Measurements from ENCODE around the gene TMEM183A. TPM values are rescaled to one million over a fixed set of nuclear protein-coding genes. Genes with fewer than 3 reads are reported as not detected.

Gene TMEM183A
- total and polyA plus RNA-seq, 2 of the 4 experiments (the other 2 are of a cell fraction): 56.8 to 63.1 TPM

DNA sequence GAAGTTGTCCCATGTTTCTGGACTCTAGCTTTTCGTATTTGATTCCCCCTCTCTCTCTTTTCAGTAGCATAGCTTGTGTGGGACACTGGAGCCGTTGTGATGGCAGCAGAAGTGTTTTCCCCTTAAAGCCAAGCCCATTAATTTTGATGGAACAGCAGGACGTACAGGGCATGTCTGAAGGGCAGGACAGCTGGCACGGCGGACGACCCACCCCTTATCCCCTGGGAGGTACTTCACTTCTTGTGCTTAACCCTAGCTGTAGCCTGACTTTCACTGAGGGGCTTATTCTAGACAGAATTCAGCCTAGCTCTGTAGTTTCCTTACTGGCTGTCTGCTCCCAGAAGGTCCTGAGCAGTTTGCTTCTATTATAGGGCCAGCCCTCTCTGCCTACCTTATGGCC, 10.5 kb downstream of the TMEM183A start:
- H3K9me1 ChIP-seq (ENCODE audit: insufficient read depth, low read length): no peaks in the 10 kb centered on the region

More for the DNA sequence above, 10.5 kb downstream of the TMEM183A start:
- Histone ChIP-seq H3K18ac (ENCODE audit: low read depth, low read length) (no peak overlapping the region), H3K4me1 (ENCODE audit: control insufficient read depth, insufficient read depth, low read length) (no peaks in the 10 kb centered on the region), H3K27me3 (ENCODE audit: control insufficient read depth, insufficient read depth, low read length) (no peaks in the 10 kb centered on the region), H2BK5ac (ENCODE audit: low read depth, low read length, poor library complexity, severe bottlenecking) (no peak overlapping the region), H3K23ac (ENCODE audit: low read depth, low read length) (no peak overlapping the region), H2BK15ac (ENCODE audit: low read depth, low read length) (no peak overlapping the region), H2BK20ac (ENCODE audit: low read depth, low read length) (no peak overlapping the region), H3K9me3 (ENCODE audit: control insufficient read depth, insufficient read depth, low read length) (no peaks in the 10 kb centered on the region), H4K8ac (ENCODE audit: low read depth in 2 of 2, low read length in 2 of 2) (no peak overlapping the region), H2BK120ac (ENCODE audit: low read depth, low read length) (no peak overlapping the region), H4K5ac (ENCODE audit: low read depth, low read length) (no peak overlapping the region), H2AK9ac (replicated peaks; ENCODE audit: low read depth, low read length, poor library complexity) (no peak overlapping the region), H3K27ac (ENCODE audit: insufficient read depth, low read length) (no peak overlapping the region), H3K36me3 (ENCODE audit: control insufficient read depth, insufficient read depth, low read length) (peaks cover 48% of the 10 kb centered on the region), H3K79me1 (ENCODE audit: low read depth in 1 of 2, low read length in 2 of 2) (peaks cover 4 to 43% of the 10 kb centered on the region in 2 experiments), H3K14ac (replicated peaks; ENCODE audit: low read depth, low read length) (no peak overlapping the region), H2AFZ (replicated peaks; ENCODE audit: low read length, poor library complexity) (no peak overlapping the region), H3K4me2 (ENCODE audit: low read depth, low read length) (no peak overlapping the region), H3K56ac (ENCODE audit: extremely low read depth, insufficient read depth, low read length) (no peak overlapping the region), H4K91ac (ENCODE audit: insufficient read depth, low read depth, low read length) (no peak overlapping the region), H3K4ac (ENCODE audit: low read depth, low read length) (no peak overlapping the region), H3K9ac (ENCODE audit: low read depth, low read length) (no peak overlapping the region), H4K20me1 (ENCODE audit: insufficient read depth, low read length) (peaks cover 4% of the 10 kb centered on the region; the same call in 1 of the 2 replicates), H3K4me3 (ENCODE audit: insufficient read depth, low read depth, low read length) (no peak overlapping the region), H2AK5ac (ENCODE audit: low read depth, low read length) (no peak overlapping the region)
- ChIA-PET CTCF (no interaction called here), POLR2A (ENCODE audit: unreplicated experiment) (no interaction called here)
- BruUV-seq (replicated peaks): no TSS peak
- ATAC-seq (ENCODE audit: low read depth) (no peak), DNase-seq (no peak)
- dilution Hi-C loops (cut with HindIII; ENCODE audit: low sequenced_read_pairs, unreplicated experiment) (no loop called here), in situ Hi-C loops (cut with MboI; ENCODE audit: low sequenced_read_pairs) (no loop called here), intact Hi-C loops (cut with micrococcal nuclease) (no loop called here)
- no CpG with 5 or more reads among the region's 6 CpGs for WGBS, 2 experiments (ENCODE audit: extremely low coverage in 2 of 2, insufficient read length in 1 of 2)
- TF ChIP-seq, protein P1, sequence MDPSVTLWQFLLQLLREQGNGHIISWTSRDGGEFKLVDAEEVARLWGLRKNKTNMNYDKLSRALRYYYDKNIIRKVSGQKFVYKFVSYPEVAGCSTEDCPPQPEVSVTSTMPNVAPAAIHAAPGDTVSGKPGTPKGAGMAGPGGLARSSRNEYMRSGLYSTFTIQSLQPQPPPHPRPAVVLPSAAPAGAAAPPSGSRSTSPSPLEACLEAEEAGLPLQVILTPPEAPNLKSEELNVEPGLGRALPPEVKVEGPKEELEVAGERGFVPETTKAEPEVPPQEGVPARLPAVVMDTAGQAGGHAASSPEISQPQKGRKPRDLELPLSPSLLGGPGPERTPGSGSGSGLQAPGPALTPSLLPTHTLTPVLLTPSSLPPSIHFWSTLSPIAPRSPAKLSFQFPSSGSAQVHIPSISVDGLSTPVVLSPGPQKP (IDR thresholded peaks at IDR 0.05; ENCODE audit: borderline replicate concordance, low read depth, low read length): no peak
- no peak for TF ChIP-seq CEBPB (IDR thresholded peaks at IDR 0.05; ENCODE audit: low read depth, low read length)
- TF ChIP-seq RAD21 (IDR thresholded peaks at IDR 0.05; ENCODE audit: low read length): no peak
- TF ChIP-seq FOS (IDR thresholded peaks at IDR 0.05; ENCODE audit: low read depth, low read length): no peak
- TF ChIP-seq, protein P2, sequence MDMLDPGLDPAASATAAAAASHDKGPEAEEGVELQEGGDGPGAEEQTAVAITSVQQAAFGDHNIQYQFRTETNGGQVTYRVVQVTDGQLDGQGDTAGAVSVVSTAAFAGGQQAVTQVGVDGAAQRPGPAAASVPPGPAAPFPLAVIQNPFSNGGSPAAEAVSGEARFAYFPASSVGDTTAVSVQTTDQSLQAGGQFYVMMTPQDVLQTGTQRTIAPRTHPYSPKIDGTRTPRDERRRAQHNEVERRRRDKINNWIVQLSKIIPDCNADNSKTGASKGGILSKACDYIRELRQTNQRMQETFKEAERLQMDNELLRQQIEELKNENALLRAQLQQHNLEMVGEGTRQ (IDR thresholded peaks at IDR 0.05; ENCODE audit: low read depth, low read length): no peak
- TF ChIP-seq NFE2L2 (IDR thresholded peaks at IDR 0.05; ENCODE audit: low read depth, low read length): no peak
- no peak for TF ChIP-seq SMC3 (IDR thresholded peaks at IDR 0.05; ENCODE audit: low read depth, low read length)
- TF ChIP-seq CHD1 (IDR thresholded peaks at IDR 0.05; ENCODE audit: low read depth, low read length): no peak
- no peak for TF ChIP-seq MAZ (IDR thresholded peaks at IDR 0.05; ENCODE audit: borderline replicate concordance, low read depth, low read length)
- TF ChIP-seq POLR2A (IDR thresholded peaks at IDR 0.05; ENCODE audit: low read depth, low read length): no peak
- no peak for TF ChIP-seq MXI1 (IDR thresholded peaks at IDR 0.05; ENCODE audit: borderline replicate concordance, low read depth, low read length)
- no peak for TF ChIP-seq BHLHE40 (IDR thresholded peaks at IDR 0.05; ENCODE audit: low read depth, low read length)
- TF ChIP-seq, protein P3, sequence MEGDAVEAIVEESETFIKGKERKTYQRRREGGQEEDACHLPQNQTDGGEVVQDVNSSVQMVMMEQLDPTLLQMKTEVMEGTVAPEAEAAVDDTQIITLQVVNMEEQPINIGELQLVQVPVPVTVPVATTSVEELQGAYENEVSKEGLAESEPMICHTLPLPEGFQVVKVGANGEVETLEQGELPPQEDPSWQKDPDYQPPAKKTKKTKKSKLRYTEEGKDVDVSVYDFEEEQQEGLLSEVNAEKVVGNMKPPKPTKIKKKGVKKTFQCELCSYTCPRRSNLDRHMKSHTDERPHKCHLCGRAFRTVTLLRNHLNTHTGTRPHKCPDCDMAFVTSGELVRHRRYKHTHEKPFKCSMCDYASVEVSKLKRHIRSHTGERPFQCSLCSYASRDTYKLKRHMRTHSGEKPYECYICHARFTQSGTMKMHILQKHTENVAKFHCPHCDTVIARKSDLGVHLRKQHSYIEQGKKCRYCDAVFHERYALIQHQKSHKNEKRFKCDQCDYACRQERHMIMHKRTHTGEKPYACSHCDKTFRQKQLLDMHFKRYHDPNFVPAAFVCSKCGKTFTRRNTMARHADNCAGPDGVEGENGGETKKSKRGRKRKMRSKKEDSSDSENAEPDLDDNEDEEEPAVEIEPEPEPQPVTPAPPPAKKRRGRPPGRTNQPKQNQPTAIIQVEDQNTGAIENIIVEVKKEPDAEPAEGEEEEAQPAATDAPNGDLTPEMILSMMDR (conservative IDR thresholded peaks at IDR 0.05; ENCODE audit: low read depth, low read length): no peak
- no peak for TF ChIP-seq MAFK (IDR thresholded peaks at IDR 0.05; ENCODE audit: low read depth, low read length)
- TF ChIP-seq RFX5 (IDR thresholded peaks at IDR 0.05; ENCODE audit: low read depth, low read length): no peak
- TF ChIP-seq RCOR1 (IDR thresholded peaks at IDR 0.05; ENCODE audit: insufficient replicate concordance, low read length): no peak
